ENCODE measurements around the gene SPG11.
A peak's percentile ranks its signal among the peaks of the same experiment; 100 is the strongest.
"Not testable (repeated sequence)": the region's sequence is repeated elsewhere in the genome, so short reads cannot be mapped to it uniquely, and the experiment has no call there.

Gene SPG11

DNA sequence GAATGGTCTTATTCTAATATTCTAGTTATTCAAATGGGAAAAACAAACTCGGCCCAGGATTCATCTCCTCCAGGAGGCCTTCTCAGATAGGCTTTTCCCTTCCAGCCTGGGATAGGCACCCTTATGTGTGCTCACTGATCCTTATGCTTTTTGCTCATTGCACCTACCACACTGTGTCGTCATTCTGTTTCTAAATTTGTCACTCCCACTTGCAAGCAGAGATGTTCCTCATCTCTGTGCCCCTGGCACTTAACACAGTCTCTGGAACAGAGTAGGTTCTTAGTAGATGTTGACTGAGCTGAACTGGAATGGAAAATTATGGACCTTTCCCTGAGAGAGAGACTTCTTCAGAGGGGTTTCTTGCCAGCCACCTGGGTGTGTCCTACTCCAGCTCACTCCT is 18.7 kb upstream of the SPG11 start:
- no peak for DNase-seq

DNA sequence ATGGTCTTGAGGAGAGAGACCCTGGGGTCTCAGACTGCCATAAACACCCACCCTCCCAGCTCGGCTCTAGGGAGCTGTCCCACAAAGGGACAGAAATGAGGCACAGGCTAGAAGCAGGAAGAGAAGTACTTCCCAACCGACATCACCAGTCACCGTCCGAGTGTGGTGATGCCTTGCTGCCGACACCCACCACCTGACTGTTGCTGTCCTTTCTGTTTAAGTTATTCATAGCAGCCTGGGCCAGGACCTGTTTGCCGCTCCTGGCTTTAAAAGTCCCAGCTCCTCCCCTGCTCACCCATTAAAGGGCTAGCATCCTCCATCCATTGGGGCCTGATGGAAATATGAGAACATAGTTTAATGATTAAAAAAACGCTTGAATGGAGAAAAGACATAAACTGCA is 13.2 kb upstream of the SPG11 start:
- no peak for DNase-seq

DNA sequence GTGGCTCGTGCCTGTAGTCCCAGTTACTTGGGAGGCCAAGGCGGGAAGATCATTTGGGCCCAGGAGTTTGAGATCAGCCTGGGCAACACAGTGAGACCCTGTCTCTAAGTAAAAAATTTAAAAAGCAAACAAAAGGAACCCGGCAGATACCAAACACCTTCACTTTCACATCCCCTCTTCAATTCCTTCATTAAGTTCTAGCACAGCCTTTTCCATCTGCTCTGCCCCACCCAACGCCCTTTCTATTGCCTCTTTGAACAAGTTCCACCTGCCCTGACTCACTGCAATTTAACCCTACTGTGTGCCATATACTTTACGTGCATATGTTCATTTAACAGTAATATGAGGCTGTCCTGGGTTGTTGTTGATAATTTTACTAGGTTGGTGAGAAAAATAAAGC is 12.4 kb upstream of the SPG11 start:
- DNase-seq: no peak

DNA sequence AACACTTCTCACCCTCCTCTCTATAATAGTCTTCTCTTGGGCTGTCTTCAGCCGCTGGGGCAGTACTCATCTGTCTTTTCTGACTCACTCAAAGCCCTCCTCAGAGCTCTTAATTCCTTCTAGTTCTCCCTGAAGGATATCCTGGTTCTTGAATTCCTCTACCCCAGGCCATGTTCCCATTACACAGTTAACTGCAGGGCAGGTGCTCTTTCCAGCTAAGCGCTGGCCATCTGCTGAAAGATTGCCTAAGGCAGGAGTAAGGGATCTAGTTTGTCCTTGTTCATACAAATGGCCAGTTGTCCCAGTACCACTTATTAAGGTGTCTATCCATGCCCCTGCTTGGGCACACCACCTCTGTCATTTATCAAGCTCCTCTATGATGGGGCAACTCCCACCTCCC is 10.2 kb upstream of the SPG11 start:
- DNase-seq: no peak

DNA sequence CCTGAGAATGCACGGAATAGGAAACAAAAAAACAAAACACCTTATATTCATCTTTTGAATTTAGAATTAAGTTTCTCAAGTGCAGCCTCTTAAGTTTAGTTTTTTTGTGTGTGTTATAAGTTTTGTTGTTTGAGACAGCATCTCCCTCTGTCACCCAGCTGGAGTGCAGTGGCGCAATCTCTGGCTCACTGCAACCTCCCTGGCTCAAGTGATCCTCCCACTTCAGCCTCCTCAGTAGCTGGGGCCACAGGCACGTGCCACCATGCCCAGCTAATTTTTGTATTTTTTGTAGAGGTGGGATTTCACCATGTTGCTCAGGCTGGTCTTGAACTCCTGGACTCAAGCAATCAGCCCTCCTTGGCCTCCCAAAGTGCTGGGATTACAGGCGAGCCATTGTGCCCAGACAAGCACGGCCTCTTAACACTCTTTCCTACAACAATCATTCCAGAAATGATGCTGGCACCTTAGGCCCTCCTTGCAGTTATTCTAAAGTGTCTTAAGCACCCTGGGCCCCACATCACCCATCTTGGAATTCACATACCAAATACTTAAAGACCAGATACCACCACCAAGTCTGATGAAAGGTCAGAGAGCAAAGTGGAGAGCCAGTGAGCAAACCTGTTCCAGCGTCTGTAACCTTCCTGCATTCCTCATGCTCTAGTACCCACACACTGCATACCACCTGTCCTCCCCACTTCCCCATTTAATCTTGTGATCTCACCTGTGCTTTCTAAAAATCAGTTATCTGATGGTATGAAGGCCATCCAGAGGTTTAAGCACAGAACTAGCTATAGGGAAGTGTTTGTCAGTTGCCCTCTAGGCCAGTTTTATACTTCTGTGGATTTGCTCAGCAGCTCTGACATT is 6.9 kb upstream of the SPG11 start:
- DNase-seq: no peak

DNA sequence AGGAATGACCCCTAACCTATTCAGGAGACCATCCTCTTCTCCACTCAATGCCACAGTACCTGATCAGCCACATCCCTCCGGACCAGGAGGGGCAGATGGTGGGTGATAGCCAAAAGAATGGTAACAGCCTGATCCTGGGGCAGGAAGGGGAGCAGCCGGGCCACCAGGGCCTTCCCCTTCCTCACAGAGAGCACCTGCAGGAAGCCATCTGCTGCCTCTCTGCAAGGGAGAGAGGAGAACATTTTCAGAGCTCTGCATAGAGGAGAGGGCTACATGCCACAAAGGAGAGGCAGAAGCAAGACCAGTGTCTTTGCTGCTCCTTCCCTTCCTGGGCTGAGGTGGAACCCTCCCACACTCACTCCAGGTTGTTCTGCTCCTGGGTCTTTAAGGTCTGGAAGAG is 5.5 kb upstream of the SPG11 start:
- no peak for DNase-seq

DNA sequence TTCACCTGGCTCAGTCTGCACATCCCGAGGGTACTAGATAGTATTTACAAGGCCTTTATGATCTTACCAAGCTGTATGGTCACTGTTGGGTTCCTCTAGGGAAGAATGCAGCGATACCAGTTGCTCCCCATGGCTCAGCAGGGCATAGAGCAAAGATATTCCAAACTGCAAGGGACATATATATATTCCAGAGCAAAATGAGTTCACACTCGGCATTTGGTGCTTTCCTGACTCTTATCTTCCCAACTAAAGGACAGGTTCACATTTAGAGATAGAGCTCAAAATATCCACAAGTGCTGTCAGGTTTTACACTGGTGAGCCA is 3.5 kb upstream of the SPG11 start:
- DNase-seq: no peak

DNA sequence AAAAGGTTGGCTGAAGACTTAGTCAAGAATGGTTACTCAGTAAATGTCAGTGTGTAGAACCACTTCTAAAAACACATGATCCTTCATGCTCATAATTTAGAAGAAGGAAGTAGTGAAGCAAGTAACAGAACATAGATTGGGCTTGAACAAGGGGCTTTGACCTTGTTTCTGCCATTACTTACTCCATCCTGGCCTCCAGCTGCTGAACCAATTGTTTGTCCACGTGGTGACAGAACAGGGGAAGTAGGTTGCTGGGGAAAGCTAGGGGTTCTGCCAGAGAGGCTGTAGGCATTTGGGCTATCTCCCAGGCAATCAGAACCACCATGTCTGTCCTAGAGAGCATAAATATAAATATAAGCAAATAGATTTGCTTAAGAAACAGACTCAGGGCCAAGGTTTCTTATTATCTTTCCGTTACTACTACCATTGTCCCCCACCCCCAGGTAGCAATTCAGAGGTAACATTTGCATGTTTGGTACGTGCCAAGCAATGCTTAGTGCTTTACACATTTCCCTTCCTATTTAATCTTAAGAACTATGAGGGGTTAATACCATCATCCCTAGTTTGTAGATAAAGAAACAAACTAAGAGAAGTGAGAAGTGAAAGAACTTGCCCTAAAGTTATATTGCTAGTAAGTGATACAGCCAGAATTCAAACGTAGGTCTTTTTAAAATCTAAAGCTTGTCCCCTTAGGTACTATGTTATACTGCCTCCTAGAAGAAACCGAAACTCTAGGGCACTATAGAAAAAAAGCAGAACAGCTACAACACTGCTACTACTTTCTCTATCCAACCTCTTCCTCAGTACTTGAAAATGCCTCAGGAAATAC is 3.0 kb upstream of the SPG11 start:
- no peak for DNase-seq

DNA sequence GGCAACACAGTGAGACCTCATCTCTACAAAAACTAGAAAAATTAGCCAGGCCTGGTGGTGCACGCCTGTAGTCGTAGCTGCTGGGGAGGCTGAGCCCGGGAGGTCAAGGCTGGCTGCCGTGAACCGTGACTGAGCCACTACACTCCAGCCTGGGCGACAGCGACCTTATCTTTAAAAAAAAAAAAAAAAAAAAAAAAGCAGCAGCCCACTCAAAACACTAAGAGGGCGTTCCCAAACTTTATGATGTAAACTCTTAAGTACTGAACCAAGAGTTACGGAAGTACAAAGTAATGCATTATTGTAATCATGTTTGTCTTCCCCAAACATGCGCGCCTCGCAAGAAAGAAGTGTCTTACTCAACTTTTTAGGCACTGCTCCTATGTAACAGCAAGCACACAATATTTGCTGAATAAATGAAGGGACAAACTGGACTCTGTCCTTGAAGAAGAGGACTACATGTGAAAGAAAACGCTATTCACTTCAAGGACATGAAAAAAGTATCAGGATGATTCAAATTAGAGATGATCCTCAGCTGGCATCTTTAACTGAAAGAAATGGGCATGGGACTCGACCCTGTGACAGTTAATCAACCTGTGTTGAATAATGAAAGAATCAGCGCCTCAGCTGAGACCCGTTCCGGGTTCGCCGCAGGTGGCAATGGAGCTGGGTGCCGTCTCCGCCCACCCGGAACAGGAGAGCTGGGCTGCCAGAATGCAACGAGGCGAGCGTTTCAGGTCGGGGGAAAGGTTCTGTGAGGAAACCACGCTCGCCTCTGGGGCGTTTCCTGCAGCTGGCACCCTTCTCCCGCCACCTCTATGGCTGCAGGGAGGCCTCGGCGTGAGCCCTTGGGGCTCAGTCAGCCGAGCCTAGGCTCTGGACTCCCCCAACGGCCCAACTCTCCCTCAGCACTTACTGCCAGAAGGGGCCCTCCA is 718 bp downstream of the SPG11 start:
- DNase-seq: peak; percentile 65

DNA sequence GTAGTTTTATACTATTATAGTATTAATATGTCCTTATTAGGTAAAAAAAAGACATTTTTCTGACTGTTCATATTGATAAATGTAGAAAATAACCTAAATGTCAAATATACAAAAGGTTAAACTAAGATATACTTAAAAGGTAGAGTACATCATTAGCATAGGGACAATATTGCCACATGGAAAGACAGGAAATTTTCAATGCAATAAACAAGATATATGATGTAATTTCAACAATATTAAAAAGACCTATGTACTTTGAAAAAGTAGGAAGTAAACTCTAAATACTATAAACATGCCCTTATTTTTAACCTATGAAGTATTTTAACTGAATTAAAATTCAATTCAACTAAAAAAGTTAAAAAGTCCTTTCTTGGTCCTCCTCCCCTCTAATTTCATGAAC is 1.9 kb downstream of the SPG11 start:
- DNase-seq: no peak

DNA sequence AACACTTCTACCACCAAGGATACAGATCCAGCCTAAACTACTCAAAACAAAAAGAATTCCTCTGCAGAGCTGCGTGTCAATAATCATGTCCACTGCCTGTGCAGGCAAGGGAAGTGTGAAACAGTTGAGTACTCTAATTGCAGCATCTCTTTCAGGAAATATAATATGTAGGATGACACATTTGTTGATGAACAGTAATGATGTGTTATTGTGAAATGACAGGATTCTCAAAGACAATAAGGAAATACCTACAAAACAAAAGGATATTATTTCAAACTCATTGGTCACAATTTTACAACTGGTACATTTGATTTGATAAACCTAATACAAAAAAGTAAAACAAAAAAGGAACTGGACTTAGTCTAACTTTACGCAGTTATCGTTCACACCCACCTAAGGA is 4.4 kb downstream of the SPG11 start:
- no peak for DNase-seq

DNA sequence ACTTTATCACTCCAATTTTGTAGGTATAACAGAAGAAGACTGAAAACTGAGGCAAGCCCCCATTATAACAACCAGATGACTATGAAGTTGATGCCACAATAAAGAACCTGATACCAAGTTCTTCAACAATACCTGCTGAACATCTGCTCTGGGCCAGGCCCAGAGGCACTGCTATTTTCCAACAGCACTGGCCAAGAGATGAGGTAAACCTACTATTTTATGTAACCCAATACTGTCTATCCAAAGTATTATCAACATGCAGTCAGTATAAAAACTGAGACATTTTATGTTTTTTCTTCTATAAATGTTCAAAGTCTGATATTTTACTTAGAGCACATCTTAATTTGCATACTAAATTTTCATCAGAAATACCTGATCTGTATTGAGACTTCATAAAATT is 6.1 kb downstream of the SPG11 start:
- no peak for DNase-seq

DNA sequence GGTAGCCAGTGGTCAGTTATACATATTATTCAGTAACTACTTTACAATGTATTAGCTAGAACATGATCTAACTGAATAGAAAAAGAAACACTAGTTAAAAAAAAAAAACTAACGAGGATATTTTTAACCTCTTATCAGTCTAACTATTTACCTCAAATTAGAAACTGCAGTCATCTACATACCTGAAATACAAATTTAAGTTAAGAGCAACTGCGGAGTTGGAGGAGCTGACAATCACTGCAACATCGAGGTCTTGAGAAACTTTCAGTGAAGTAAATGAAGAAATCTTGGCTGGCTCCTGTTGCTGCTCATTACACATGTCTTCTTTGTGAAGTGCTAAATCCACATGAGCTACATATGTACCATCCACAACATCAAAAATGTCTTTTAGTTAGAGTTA is 6.5 kb downstream of the SPG11 start:
- DNase-seq: no peak

DNA sequence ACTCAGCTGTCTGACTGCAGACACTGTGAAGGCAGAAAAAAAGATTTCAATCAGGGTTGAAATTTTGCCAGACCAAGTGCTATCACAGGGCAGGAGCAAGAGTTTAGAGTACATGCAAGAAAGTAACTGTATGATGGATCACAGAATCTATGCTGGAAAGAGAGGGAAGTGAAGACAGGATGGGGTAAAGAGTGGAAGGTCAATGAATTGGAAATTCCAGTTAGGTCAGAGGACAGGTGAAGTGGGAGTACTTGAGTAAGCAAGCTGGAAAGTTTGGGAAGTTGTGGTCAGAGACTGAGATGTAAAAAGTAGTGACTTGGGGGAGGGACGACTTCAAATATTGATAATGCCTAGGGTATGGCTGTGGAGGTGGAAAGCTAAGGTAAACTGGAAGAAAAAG is 7.2 kb downstream of the SPG11 start:
- no peak for DNase-seq

DNA sequence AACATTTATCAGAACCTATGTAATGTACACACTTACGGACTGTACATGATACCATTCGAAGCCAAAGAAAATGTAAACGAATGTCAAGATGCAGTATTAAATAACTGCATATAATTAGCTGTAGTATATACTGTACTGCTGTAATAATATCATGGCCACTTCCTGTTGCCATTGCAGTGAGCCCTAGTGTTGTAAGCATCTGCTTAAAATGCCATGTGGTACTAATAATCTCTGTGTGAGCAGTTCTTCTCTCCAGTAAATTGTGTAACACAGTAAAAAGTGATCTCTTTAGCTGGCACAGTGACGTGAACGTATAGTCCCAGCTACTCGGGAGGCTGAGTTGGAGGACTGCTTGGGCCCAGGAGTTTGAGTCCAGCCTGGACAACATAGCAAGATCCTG is 8.6 kb downstream of the SPG11 start:
- DNase-seq: no peak

DNA sequence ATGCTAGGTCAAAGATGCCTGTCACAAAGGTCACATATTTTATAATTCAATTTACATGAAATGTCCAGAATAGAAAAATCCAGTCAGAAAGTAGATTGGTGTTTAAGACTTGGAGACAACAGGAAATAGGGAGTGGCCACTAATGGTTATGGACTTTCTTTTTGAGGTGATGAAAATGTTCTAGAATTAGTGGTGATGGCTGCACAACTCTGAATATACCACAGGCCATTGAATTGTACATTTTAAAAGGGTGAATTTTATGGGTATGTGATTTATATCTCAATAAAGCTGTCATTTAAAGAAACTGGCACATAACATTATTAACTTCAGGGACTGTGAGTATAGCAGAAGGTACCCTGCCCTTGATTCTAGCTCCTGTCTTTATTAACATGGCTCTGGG is 15.8 kb downstream of the SPG11 start:
- DNase-seq: no peak

DNA sequence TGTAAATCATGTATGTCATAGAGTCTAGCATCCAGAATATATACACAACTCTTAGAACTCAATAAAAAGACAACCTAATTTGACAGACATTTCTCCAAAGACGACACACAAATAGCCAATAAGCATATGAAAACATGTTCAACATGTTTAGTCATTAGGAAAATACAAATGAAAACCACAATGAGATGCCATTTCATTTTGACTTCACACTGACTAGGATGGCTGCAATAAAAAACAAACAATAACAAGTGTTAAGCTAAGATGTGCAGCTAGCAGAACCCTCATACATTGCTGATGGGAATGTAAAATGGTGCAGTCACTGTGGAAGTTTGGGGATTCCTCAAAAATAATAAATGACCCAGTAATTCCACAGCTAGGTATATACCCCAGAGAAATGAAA is 16.4 kb downstream of the SPG11 start:
- no peak for DNase-seq

DNA sequence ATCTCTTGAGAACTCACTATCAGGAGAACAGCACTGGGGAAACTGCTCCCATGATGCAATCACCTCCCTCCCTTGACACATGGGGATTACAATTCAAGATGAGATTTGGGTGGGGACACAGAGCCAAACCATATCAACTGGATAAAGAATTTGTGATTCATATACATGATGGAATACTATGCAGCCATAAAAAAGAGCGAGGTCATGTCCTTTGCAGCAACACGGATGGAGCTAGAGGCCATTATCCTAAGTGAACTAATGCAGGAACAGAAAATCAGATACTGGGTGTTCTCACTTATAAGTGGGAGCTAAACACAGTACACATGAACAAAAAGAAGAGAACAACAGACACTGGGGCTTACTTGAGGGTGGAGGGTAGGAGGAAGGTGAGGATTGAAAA is 17.0 kb downstream of the SPG11 start:
- DNase-seq: no peak

DNA sequence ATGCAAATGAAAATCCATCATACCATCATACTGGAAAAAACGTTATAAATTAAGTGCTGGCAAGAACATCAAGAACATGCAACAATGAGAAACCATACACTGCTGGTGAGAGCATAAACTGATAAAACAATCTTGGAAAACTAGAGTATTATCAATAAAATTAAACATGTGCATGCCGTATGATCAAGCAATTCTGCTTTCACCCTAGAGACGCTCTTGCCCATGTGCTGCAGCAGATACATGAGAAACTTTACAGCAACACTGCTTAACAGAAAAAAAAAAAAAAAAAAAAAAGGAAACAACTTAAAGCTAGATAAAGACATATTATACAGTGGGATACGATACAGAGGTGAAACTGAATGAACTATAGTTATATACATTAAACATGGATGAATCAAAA is 21.8 kb downstream of the SPG11 start:
- DNase-seq: no peak

DNA sequence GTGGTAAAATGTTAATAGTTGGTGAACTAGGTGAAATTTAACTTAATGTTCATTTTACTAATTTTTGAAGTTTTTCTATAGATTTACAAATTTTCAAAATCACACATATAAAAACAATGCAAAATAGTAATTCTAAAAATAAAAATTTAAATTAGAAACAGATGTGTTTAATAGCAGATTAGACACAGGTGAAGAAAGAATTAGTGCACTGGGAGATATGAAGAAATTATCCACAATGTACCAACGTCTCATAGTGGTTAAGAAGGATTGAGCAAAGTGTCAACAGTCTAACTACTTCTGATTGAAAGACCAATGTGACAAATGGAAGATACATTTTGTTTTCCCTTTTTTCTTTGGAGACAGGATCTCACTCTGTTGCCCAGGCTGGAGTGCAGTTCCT is 26.5 kb downstream of the SPG11 start:
- DNase-seq: no peak

DNA sequence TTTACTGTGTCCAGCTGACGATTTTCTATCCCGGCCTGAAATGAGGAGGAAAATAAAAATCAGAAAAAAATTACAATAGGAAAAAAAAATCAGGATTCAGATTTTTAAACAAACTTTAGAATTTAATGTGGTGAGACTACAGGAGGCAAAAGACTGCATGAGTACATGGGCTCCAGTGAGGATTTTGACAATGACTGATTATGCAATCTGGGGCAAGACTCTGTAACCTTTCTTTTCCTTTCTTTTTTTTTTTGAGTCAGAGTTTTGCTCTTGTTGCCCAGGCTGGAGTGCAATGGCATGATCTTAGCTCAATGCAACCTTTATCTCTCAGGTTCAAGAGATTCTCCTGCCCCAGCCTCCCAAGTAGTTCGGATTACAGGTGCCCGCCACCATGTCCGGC is 29.9 kb downstream of the SPG11 start:
- DNase-seq: no peak

DNA sequence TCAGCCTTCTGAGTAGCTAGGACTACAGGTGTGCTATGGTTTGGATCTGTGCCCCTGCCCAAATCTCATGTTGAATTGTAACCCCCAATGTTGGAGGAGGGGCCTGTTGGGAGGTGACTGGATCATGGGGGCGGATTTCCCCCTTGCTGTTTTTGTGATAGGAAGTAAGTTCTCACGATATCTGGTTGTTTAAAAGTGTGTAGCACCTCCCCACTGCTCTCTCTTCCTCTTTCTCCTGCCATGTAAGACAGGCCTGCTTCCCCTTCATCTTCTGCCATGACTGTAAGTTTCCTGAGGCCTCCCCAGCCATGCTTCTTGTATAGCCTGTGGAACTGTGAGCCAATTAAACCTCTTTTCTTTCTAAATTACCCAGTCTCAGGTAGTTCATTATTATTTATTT is 38.2 kb downstream of the SPG11 start:
- DNase-seq: not testable (repeated sequence)

DNA sequence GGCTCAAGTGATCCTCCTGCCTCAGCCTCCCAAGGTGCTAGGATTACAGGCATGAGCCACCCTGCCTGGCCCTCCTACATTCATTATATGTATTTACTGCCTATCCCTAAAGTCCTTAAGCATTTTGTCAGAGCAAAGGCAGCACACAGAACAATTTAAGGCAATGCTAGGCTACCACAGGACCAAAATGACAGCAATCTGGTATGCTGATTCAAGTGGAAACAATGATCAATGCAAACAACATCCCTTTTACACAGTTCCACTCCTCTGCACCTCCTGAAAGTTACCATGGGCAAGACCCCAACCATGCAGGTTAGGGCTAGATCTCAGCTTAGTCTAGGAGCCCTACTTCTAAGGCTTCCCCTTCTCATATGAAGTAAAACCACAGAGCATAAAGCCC is 40.3 kb downstream of the SPG11 start:
- DNase-seq: no peak

DNA sequence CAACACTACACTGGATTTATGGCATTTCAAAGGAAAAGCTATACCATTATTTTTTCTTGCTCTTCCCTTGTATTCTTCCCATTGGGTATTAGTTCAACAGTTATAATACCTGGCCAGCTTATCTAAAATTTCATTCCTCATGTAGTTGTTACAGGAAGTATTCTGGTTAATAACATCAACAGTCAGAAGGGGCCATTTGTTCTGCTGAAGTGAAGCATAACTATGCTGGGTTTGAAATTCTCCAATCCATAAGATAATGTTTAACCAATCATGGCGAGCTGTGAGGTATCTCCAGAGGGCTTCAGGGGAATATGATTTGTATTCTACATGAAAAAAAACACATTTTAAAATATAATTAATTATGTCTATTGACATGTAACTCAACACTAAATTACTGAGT is 43.4 kb downstream of the SPG11 start:
- DNase-seq: peak; percentile 40
